Measurements from ENCODE around the gene CBY2. TPM values are rescaled to one million over a fixed set of nuclear protein-coding genes. Genes with fewer than 3 reads are reported as not detected.
"Not testable (repeated sequence)": the region's sequence is repeated elsewhere in the genome, so short reads cannot be mapped to it uniquely, and the experiment has no call there.

CBY2 gene
- total RNA-seq, 6 donors from 2014 or later: not detected

GRCh38 chr13:45662162-45662561 is 40.0 kb upstream of the CBY2 start:
- ATAC-seq (ENCODE audit: low FRiP score in 2 of 2) (no peak), DNase-seq (no peak)
- Histone ChIP-seq H3K27me3 (no peaks in the 10 kb centered on the region), H3K4me1 (no peaks in the 10 kb centered on the region), H3K36me3 (no peaks in the 10 kb centered on the region), H3K4me3 (no peak overlapping the region), H3K9me3 (no peaks in the 10 kb centered on the region), H3K27ac (no peak overlapping the region)
- 58 to 64% methylated on average over 1 of the region's 1 CpG for WGBS, 2 donors
- TF ChIP-seq POLR2AphosphoS5 (IDR thresholded peaks at IDR 0.05): no peak
- no peak for TF ChIP-seq EP300 (IDR thresholded peaks at IDR 0.05)
- no peak for TF ChIP-seq POLR2A (IDR thresholded peaks at IDR 0.05)
- TF ChIP-seq, protein P1, sequence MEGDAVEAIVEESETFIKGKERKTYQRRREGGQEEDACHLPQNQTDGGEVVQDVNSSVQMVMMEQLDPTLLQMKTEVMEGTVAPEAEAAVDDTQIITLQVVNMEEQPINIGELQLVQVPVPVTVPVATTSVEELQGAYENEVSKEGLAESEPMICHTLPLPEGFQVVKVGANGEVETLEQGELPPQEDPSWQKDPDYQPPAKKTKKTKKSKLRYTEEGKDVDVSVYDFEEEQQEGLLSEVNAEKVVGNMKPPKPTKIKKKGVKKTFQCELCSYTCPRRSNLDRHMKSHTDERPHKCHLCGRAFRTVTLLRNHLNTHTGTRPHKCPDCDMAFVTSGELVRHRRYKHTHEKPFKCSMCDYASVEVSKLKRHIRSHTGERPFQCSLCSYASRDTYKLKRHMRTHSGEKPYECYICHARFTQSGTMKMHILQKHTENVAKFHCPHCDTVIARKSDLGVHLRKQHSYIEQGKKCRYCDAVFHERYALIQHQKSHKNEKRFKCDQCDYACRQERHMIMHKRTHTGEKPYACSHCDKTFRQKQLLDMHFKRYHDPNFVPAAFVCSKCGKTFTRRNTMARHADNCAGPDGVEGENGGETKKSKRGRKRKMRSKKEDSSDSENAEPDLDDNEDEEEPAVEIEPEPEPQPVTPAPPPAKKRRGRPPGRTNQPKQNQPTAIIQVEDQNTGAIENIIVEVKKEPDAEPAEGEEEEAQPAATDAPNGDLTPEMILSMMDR (IDR thresholded peaks at IDR 0.05): no peak

DNA sequence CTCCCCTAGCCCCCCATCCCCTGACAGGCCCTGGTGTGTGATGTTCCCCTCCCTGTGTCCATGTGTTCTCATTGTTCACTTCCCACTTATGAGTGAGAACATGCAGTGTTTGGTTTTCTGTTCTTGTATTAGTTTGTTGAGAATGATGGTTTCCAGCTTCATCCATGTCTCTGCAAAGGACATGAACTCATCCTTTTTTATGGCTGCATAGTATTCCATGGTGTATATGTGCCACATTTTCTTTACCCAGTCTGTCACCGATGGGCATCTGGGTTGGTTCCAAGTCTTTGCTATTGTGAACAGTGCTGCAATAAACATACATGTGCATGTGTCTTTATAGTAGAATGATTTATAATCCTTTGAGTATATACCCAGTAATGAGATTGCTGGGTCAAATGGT is 39.2 kb upstream of the CBY2 start:
- not testable (repeated sequence) for ATAC-seq (ENCODE audit: low FRiP score in 2 of 2); H3K4me1 ChIP-seq; H3K27ac ChIP-seq; H3K36me3 ChIP-seq; H3K9me3 ChIP-seq; DNase-seq; H3K27me3 ChIP-seq; H3K4me3 ChIP-seq
- WGBS, 2 donors: 81 to 96% methylated on average over 1 of the region's 1 CpG

- DNase-seq; H3K4me1 ChIP-seq; H3K4me3 ChIP-seq; H3K9me3 ChIP-seq; H3K27me3 ChIP-seq; H3K27ac ChIP-seq; H3K36me3 ChIP-seq; ATAC-seq (ENCODE audit: low FRiP score in 2 of 2): not testable (repeated sequence)
- 72 to 80% methylated on average over 8 to 13 of the region's 14 CpGs for WGBS, 2 donors
Measured at GRCh38 chr13:45669626-45670025, 32.5 kb upstream of the CBY2 start.

DNA sequence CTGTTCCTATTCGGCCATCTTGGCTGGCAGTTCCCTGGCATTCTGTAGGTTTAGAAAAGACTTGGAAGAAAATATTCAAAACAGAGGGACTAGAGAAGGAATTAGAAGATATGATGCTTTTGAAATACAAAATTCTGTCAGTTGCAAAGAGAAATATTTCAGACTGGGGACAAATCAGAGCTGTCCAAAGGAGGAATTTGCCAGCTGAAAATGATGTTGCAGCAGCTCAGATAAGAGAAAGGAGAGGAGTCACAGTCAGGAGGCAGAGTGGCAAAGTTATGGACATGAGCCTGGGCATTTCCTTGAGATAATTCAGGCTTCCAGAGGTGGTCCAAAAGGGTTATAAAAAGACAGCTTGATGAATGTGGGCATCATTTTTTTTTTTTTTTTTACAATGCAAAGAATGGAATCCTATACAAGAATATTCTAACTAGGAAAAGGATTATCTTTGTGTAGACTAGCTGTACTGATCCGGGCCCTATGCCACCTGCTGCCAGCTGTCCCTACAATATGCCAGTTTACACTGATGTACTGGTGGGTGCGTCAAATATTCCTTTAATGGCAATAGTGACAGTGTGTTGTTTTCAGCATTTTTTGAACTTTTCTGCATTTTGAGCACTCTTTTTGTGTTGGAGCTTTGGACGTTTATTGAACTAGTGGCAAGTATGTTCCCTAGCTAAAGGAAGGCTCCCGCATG is 31.8 kb upstream of the CBY2 start:
- ATAC-seq (ENCODE audit: low FRiP score in 2 of 2) (no peak), DNase-seq (no peak)
- WGBS, 2 donors: 82 to 87% methylated on average over 5 of the region's 5 CpGs
- TF ChIP-seq EP300 (IDR thresholded peaks at IDR 0.05) (no peak), POLR2AphosphoS5 (IDR thresholded peaks at IDR 0.05) (no peak), POLR2A (IDR thresholded peaks at IDR 0.05) (no peak)
- TF ChIP-seq, protein P1 (IDR thresholded peaks at IDR 0.05): no peak
- H3K4me1 ChIP-seq: no peaks in the 10 kb centered on the region
- H3K9me3 ChIP-seq: no peaks in the 10 kb centered on the region
- H3K4me3 ChIP-seq: no peak overlapping the region
- no peaks in the 10 kb centered on the region for H3K27me3 ChIP-seq
- no peak overlapping the region for H3K27ac ChIP-seq
- no peaks in the 10 kb centered on the region for H3K36me3 ChIP-seq

DNA sequence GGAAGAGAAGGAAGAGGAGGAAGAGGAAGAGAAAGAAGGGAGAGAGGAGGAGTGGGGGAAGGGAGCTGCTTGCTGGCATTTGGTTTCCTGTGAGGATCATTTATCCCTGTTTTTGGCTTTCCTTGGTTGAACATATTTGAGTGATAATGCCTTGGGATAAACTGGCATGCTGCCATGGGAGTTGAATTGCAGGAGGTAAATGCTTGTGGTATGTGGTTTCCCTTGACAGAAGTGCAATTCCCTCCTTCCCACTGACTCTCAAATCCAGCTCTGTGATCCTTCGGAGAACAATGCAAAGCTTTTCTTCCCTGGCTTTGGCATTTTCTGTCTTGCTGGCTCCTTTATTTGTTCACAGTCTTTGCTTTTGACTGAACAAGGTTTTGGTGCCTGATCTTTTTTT is 27.2 kb upstream of the CBY2 start:
- H3K36me3 ChIP-seq: no peaks in the 10 kb centered on the region
- H3K27ac ChIP-seq: no peak overlapping the region
- H3K9me3 ChIP-seq: no peaks in the 10 kb centered on the region
- TF ChIP-seq, protein P1 (IDR thresholded peaks at IDR 0.05): no peak
- TF ChIP-seq POLR2AphosphoS5 (IDR thresholded peaks at IDR 0.05) (no peak), POLR2A (IDR thresholded peaks at IDR 0.05) (no peak), EP300 (IDR thresholded peaks at IDR 0.05) (no peak)
- DNase-seq (no peak), ATAC-seq (ENCODE audit: low FRiP score in 2 of 2) (no peak)
- 44 to 53% methylated on average over 1 of the region's 1 CpG for WGBS, 2 donors
- H3K4me1 ChIP-seq: no peaks in the 10 kb centered on the region
- no peaks in the 10 kb centered on the region for H3K27me3 ChIP-seq
- no peak overlapping the region for H3K4me3 ChIP-seq

- TF ChIP-seq EP300 (IDR thresholded peaks at IDR 0.05) (no peak), POLR2A (IDR thresholded peaks at IDR 0.05) (no peak), POLR2AphosphoS5 (IDR thresholded peaks at IDR 0.05) (no peak)
- TF ChIP-seq, protein P1 (IDR thresholded peaks at IDR 0.05): no peak
- H3K4me3 ChIP-seq: no peak overlapping the region
- H3K4me1 ChIP-seq: no peaks in the 10 kb centered on the region
- no peaks in the 10 kb centered on the region for H3K9me3 ChIP-seq
- no peaks in the 10 kb centered on the region for H3K36me3 ChIP-seq
- ATAC-seq (ENCODE audit: low FRiP score in 2 of 2) (no peak), DNase-seq (no peak)
- no peaks in the 10 kb centered on the region for H3K27me3 ChIP-seq
- no peak overlapping the region for H3K27ac ChIP-seq
Measured at GRCh38 chr13:45678282-45678681, 23.8 kb upstream of the CBY2 start.

Data from upper lobe of left lung (tissue), 6 donors.